GM21723 (cell line): ENCODE measurements around the gene POU2AF1.
A peak's percentile ranks its signal among the peaks of the same experiment; 100 is the strongest.

ENCODE experiments used
- ATAC-seq: cut with Tn5 transposase; IDR thresholded peaks from one replicate; pipeline ENCODE4 v1.9.1; 2021; ENCODE audit warnings: mild to moderate bottlenecking, moderate library complexity; ENCODE audit not compliant: unreplicated experiment

Gene POU2AF1

DNA sequence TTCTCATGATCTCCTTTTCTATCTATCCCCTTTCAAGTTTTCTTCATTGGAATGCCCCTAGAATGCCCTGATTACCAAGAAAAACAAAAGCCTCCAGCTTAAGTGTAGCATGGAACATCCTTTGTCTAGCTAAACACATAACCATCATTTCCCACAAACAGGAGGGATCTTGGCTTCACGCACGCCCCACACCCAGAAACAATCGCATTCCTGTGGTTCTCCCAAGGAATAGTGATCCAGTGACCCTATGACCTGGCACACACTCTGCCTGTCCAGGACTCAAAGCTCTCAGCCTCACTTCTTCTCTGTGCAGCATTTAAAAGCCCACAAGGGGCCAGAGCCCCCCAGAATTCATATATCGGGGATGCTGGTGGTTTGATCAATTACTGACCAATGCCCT lies 9.3 kb upstream of the POU2AF1 start:
- ATAC-seq, result no peak

DNA sequence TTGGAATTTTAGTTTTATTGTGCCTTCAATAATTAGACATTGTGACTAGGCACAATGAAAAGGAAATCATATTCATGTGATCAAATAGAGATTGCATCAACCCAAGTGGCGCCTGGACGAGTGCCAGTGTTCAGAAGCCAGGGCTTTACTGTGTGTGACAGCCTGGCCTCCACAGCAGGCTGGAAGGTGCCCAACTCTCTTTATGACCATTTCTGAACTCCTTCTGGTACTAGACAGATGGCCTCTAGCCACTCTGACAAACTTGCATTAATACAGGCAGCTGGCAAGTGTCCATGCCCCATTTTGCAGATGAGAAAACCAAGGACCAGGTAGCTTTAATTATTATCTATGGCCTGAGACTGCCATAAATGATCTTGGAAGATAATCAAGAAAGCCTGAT lies 8.3 kb upstream of the POU2AF1 start:
- ATAC-seq, result no peak

DNA sequence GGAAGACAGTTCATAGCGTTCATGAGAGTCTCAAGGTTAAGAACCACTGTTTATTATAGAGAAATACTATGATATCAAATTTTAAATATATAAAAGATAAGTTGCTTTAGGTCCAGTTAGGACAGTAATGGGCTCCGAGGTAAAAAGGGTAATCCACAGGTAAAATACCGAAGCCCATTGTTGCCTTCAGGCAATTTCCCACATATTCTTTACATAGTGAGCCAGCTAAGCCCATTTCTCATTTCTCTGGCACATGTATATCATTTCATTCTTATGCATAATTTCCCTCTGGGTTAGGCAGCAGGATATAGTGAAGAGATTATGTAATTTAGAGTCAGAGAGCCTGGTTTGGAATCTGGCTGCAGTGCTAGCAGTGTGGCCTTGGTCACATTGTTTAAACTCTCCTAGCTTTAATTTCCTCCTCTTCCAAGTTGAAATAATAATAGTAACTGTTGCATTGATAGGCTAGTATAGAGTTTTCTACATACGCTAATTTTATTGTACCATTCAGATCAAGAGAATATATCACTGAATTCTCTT lies 7.6 kb upstream of the POU2AF1 start:
- no peak for ATAC-seq

DNA sequence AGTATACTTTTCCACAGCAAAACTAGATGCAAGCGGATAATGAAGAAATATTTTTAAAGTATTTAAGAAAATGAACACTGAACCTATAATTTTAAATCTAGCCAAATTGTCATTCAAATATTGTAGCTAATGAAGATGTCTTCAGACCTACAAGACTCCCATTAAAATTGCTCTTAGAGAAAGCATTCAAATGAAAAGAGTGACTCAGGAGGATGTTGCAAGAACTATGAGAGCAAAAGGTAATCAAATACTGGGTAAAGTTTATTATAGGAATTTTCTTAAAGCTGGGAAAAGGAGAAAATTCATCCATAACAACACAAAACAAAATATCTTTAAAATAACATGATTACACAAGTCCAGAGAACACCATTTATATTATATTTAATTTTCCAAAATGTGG lies 5.4 kb upstream of the POU2AF1 start:
- no peak for ATAC-seq

DNA sequence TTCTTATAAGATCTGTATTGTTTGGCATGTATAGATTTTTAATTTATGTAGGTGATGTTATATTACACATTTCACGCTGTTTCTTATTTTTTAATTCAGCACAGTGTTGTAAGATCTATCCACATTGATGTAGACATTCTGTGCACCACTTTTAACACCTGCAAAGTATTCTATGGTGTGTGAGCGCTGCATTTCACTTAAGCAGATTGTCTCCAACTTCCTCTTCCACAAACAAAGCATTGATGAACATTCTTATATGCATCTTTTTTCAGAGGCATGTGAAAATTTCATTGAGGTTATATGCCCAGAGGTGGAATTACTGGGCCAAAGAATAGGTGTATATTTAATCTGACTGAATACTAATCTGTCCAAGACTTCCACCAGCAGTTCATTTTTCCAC lies 3.4 kb upstream of the POU2AF1 start:
- ATAC-seq, result no peak

DNA sequence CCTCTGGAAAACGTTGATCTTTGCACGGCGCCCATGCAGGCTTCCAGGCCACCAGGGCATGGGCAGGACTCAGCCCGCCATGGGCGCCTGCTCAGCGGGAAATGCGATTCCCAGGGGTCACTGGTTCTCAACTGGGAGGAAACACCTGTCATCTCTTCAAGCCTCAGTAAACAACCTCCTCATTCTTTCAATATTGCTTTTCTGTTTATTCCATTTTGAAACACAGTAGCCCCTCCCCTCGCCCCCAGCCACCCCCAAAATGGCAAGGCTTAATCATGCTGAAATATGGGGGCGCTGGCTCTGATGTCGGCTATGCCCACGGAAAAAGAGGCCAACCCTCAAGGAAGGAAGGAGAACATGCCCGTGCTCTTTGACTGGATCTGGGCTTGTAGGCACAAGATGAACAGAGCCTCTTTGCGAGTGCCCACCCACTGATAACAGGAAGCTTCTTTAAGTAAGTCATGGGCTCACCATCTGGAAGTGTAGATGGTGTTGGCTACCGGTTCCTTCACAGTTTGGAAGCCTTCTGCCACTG lies 594 bp upstream of the POU2AF1 start:
- peak; percentile 58 for ATAC-seq

DNA sequence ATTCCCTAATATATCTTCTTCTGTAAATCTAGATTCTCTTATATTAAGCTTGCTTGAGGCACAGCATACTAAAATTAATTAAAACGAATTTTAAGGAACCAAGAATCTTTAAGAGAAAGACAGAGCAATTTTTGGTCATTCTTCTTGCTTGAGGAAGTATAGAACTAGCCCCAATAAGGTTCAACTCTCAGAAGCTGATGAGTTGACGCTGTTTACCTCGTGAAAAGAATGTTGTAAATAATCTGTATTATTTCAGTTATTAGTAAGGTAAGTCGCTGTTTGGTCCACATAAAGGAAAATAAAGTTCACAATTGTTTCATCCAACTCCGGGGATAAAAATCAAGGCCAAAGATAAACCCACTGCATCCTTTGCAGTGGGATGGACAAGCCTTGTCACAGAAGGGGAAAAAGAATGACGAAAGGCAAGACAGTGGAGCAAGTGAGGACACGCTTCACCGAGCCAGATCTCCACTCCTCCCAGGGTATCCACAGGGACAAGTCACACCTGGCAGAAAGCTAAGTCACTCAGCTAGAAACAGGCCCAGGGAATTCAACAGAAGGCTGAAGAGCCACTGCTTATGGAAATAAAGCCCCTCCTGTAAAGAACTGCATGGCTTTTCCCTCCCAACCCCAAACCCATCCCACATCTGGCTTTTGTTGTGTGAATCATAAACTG lies 752 bp downstream of the POU2AF1 start:
- peak; percentile 7 for ATAC-seq

DNA sequence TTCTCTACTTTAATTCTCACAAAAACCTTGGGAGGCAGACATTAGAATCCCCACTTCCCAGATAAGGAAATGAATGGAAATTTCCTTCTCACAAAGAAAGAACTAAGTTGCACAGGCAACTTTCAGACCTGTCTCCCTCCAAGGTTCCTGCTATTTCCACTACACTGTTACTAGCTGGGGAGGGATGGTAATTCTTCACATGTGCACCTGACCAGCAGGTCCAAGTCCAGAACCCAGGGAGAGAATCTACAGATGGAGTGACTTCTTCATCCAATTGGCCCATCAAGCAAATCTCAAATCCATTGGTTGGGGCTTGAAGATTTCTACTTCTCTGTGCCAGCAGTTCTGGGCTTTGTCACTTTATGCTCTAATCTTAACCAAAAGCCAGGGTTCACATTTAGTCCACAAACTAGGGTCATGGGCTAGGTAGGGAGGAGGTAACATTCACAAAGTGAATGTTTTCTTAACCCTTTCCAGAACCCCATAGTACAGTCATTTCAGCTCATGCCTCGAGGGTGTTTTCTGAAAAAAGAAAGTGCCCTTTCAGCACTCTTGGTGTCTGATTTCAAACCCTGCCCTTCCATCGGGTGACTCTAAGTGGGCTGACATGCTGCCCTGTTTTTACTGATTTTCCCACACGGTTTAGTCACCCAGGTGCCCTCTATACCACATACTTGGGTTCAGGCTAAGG lies 2.7 kb downstream of the POU2AF1 start:
- ATAC-seq, result no peak

DNA sequence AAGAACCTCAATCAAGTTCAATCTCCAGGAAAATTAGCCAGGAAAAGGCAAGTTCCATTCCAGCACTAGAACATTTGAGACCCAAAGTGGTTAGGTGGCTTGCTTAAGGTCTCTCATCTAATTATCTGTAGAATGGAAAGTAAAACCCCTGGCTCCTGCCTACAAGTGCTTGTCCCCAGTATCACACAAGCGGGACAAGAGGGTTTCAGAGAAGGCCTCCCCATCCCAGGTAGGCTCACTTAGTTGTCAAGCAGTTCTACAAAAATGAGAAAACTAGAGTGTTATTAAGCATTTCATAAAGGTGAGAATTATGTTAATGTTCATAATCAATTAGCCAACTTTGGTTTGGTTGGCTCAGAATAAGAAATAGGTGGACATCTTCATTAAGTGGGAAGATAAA lies 5.5 kb downstream of the POU2AF1 start:
- ATAC-seq, result no peak

DNA sequence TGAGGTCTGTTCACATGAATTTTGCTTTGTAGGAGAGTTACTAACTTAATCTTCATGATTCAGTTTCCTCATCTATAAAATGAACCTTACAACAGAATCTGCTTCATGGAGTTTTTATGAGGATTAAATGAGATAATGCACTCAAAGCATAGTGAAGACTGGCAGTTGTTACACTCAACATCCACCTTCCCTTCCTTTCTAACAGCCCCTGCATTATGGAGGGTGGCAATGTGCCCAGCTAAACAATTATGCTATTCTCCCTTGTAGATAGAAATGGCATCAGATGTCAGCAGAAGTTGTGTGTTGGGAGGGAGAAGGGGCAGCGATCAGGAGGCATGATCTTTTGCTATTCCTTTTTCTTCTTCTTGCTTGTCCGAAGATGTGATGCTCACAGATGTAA lies 6.5 kb downstream of the POU2AF1 start:
- ATAC-seq, result no peak

DNA sequence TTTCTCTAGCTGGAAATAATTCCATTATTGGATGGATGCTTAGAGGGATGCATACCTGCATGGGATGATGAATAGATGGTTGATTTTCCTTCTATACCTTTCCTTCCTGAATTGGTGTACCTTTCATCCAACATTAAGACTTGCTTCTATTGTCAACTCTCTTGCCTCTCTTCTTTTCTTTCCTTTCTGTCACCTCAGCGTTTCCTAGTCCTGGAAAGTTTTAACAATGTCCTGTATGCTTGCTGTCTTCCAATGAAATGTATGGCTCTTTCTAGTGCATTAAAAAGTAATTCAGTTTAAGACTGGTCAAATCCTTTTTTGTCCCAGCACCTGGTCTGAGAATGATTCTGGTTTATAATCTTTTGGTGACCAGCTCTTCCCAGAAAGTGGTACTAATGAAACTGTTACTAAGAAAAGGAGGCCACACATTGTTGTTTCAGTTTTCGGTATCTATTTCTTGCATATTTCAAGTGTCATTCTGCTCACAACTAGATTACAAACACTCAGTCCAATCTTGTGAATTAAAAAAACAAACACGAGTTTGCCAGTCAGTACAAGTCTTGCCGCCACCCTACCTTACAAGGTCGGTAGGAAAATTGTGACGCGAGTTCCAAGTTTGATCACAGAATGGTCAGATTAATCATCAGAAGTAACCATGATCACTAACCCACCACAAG lies 8.0 kb downstream of the POU2AF1 start:
- peak; percentile 38 for ATAC-seq

DNA sequence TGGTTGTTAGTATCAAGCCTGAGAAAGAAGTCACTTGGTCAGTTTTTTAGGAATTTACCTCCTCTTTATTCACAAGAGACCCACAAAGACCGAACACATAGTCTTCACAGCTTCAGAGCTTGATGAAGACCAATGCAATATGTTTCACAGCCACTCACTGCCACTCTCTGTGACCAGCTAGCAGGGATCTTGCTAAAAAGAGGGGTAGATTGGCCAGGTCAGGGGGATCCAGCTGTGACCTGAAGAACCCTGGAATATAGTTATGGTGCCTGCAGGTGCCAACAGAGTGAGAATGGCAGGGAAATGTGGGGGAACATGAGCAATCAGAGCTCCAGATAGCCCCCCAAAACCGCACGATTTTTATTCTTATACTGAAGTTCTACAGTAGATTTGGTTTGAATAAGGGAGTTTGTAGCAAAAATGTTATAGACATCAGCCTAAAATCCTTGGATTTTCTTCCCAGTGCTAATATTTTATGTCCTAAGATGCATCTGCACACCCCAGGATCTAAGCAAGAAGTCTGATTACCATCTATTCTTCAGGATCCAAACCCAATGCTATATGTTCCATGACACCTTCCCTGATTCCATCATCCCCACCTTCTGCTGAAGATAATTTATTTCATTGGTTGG lies 8.7 kb downstream of the POU2AF1 start:
- no peak for ATAC-seq

DNA sequence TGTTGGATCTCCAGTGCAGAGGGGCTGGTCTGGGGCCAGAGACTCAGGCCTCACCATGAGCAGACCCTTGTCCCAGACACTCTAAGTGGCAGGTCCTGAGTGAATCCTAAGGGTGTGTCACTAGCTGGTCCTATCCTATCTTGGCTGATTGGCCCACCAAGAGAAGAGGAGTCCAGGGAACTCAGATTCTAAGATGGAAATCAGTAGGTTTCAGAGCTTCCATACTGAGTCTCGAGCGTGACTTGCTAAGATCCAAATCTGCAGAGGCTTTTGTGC lies 10.9 kb downstream of the POU2AF1 start:
- ATAC-seq, result no peak

DNA sequence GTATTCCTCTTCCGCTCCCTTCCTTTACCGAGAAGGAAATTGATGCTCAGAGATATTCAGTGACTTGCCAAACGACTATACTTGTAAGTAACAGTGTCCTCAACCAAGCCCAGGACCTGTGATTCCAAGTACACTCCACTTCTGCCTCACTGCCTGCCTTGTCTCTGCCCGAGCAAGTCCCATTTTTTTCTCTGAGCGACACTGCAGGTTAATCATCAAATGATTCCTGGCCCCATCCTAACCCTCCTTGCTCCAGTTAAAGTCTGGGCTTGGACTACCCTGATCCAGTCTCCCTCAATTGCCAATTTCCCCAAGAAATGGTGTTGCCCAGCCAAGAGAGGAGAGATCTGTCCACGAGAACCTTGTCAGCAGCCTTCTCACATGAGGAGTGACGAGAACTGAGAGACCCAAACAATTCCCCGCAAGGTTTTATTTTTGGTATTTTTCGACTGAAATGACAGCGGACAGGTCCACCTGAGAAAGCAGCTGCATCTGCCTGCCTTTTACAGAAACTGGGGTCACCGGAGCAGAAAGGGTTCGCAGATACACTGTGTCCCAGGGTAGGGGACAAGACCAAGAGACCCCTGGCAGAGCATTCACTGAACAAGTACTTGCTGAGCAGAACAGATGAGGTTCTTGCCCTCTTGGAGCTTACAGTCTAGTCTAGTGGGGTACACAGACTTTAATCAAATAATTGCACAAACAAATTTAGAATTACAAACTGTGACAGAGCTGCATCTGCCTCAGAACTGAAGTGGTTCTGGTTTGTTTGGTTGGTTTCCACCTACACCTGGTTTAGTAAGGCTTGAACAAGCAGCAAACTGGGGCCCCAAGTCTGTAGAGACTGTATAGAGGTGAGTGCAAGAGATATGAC lies 11.4 kb downstream of the POU2AF1 start:
- ATAC-seq, result peak; percentile 55

DNA sequence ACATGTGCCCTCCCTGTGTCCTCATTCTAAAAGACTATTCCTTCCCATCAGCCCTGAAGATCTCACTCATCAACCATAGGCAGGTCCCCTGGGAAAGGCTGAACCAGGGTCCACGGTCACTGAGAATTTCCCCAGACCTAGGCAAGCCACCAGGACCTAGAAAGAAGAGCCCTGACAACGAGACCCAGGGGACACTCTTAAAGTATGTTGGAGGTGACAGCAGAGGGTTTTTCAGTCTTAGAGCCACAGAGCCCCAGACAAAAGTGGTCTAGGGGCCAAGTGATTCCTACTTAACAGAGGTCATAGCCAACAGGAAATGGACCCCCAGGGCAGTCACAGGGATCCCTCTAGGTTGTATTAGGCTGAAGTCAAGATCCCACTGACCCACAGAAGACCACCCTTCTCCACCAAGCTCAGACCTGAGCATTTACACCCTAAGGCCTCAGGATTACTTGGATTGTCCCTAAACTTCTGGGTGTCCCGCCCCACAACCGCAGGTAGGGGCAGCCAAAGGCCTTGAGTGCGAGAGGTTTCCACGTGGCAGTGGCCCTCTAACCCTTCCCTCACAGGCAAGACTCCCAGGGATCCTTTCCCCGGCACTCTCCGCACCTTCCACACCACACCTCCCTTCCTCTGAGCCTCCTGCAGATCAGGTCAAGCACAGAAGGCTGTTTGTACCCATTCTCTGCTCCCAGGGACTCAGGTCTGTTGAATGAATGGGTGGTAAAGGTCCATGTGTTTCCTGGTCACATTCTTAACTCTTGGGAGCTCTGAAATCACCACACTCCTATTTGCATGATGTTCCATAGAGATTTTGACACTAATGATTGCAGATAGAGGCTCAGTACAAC lies 12.3 kb downstream of the POU2AF1 start:
- ATAC-seq, result no peak

DNA sequence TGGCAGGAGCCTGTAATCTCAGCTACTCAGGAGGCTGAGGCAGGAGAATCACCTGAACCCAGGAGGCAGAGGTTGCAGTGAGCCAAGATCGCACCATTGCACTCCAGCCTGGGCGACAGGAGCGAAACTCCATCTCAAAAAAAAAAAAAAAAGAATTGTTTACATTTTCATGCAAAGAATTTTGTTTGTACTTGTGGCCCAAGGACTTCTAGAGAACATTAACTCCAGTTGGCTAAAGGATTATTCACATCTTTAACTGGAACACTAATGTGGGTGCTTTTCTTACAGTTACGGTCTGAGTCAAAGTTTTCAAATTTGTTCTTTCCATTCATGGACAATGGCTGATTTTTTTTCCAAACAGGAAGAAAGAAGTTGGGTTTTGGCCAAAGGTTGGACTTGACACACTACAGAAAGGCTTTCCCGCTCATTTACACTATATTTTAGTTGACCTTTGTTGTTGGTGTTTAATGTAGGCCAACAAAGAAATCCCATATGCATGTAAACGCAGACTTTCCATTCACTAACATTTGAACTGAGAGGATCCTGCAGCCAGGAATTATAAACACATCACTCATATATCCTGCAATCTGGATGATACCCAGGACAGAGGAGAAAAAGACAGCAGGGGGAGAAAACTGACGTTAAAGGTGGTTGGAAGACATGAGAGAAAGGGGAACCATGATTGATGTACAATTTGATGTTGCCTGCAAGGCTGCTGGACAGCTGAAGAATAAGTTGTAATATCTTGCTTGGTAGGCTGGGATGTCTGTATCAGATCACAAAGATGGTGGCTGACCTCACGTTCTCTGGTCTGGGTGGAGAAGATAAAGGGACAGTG lies 13.1 kb downstream of the POU2AF1 start:
- no peak for ATAC-seq

DNA sequence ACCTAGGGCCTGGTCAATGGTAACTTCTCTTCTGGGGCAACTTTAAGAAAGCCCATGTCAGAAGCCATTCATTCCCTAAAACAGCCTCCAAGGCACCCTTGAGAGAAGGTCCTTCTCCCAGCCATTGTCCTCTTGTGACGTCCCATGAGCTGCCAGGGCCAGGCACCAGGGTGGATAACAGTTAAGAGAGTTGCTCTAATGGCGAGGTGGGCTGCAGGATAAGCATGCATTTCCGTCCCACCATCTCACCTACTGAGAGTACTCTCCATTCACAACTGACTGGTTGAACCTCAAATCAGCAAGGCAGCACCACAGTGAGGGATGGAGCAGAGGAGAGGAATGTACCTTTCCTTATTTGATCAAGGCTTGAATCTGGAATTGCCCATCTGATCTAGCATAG lies 14.6 kb downstream of the POU2AF1 start:
- ATAC-seq, result no peak

DNA sequence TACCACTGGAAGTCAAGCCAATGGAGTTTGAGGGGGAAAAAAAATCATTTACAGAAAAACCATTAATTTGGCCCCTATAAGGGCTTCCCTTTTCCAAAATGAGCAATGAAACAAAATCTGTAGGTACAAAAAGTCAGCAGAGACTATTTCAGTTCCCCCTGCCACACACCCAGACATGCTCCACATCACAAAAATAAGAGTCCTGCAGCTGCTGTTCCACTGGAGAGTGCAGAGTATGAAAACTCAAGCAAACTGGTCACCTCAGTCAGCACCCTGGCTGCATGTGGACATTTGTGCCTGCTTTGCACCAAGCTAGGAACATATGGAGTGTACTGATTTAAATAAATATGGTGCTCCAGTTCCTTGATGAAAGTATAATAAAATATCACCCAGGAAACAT lies 15.1 kb downstream of the POU2AF1 start:
- no peak for ATAC-seq
